WERI-Rb-1 (cell line): ENCODE measurements around the gene FURIN.

Experiments
- DNase-seq: peaks from one replicate; pipeline ENCODE4 v3.0.0-alpha.2; 2020
- H3K27ac ChIP-seq: fragments of 250-450 bp; sonication (Bioruptor Pico); 2 replicates; pipeline ENCODE4 v1.5.1; 2020; ENCODE audit warnings: mild to moderate bottlenecking, moderate library complexity
- H3K27me3 ChIP-seq: fragments of 250-450 bp; sonication (Bioruptor Pico); 2 replicates; pipeline ENCODE4 v1.5.1; 2021; ENCODE audit warnings: mild to moderate bottlenecking, low read depth, moderate library complexity; ENCODE audit not compliant: insufficient read depth, severe bottlenecking
- H3K36me3 ChIP-seq: fragments of 250-450 bp; sonication (Bioruptor Pico); 2 replicates; pipeline ENCODE4 v1.5.1; 2020; ENCODE audit warnings: mild to moderate bottlenecking, moderate library complexity
- H3K4me3 ChIP-seq: 2 replicates; pipeline ENCODE4 v1.5.1; 2011; ENCODE audit warnings: low read depth, mild to moderate bottlenecking, control low read depth, low read length
- H3K9me3 ChIP-seq: fragments of 250-450 bp; sonication (Bioruptor Pico); 2 replicates; pipeline ENCODE4 v1.5.1; 2021; ENCODE audit warnings: mild to moderate bottlenecking, moderate library complexity; ENCODE audit not compliant: severe bottlenecking
- TF ChIP-seq, protein P1 (sequence below): IDR thresholded peaks from 2 replicates; pipeline ENCODE4 v1.5.1; 2011; ENCODE audit warnings: low read depth, mild to moderate bottlenecking, control low read depth, inconsistent platforms, low read length

FURIN gene

DNA sequence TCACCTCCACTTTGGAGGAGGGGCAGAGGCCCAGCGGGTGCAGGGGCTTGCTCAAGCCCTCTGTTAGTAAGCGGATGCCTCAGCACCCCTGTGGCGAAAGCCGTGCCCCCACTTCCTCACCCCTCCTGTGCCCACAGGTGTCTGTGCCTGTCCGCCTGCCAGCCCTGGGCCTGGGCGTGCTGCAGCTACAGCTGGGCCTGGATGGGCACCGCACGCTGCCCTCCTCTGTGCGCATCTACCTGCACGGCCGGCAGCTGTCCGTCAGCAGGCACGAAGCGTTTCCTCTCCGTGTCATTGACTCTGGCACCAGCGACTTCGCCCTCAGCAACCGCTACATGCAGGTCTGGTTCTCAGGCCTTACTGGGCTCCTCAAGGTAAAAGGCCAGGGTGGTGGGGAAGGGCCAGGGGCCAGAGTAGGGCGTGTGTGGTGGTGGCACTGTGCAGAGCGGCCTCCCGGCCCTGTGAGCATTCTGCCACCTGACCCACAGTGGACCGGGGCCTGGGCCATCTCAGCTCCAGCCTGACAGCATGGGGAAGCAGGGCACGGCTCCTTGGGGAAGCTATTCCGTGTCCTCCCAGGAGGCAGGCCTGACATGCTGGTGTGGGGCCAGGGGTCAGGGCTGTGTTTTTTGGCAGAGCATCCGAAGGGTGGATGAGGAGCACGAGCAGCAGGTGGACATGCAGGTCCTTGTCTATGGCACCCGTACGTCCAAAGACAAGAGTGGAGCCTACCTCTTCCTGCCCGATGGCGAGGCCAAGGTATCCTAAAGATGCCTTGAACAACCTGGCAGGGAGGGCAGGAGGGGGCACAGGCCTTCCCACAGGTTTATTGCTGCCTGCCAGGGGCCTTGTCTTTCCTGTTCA lies 43.8 kb downstream of the FURIN start:
- Histone ChIP-seq H3K4me3 (no peak overlapping the region), H3K36me3 (no peaks in the 10 kb centered on the region), H3K27me3 (peaks cover 11% of the 10 kb centered on the region), H3K27ac (no peak overlapping the region), H3K9me3 (no peaks in the 10 kb centered on the region)
- no peak for DNase-seq
- TF ChIP-seq, protein P1, sequence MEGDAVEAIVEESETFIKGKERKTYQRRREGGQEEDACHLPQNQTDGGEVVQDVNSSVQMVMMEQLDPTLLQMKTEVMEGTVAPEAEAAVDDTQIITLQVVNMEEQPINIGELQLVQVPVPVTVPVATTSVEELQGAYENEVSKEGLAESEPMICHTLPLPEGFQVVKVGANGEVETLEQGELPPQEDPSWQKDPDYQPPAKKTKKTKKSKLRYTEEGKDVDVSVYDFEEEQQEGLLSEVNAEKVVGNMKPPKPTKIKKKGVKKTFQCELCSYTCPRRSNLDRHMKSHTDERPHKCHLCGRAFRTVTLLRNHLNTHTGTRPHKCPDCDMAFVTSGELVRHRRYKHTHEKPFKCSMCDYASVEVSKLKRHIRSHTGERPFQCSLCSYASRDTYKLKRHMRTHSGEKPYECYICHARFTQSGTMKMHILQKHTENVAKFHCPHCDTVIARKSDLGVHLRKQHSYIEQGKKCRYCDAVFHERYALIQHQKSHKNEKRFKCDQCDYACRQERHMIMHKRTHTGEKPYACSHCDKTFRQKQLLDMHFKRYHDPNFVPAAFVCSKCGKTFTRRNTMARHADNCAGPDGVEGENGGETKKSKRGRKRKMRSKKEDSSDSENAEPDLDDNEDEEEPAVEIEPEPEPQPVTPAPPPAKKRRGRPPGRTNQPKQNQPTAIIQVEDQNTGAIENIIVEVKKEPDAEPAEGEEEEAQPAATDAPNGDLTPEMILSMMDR: no peak

DNA sequence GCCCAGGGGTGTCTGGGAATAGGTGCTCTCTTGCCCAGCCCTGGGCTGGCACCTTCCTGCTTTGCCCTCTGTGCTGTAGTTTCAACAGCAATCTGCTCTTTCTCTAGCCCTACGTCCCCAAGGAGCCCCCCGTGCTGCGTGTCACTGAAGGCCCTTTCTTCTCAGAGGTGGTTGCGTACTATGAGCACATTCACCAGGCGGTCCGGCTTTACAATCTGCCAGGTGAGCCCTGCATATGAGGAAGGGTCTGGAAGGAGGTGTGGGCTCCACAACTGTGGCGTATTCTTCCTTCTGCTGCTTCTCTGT lies 44.3 kb downstream of the FURIN start:
- H3K4me3 ChIP-seq: no peak overlapping the region
- H3K9me3 ChIP-seq: no peaks in the 10 kb centered on the region
- TF ChIP-seq, protein P1: no peak
- no peak for DNase-seq
- H3K27me3 ChIP-seq: peaks cover 5% of the 10 kb centered on the region
- H3K36me3 ChIP-seq: no peaks in the 10 kb centered on the region
- no peak overlapping the region for H3K27ac ChIP-seq

DNA sequence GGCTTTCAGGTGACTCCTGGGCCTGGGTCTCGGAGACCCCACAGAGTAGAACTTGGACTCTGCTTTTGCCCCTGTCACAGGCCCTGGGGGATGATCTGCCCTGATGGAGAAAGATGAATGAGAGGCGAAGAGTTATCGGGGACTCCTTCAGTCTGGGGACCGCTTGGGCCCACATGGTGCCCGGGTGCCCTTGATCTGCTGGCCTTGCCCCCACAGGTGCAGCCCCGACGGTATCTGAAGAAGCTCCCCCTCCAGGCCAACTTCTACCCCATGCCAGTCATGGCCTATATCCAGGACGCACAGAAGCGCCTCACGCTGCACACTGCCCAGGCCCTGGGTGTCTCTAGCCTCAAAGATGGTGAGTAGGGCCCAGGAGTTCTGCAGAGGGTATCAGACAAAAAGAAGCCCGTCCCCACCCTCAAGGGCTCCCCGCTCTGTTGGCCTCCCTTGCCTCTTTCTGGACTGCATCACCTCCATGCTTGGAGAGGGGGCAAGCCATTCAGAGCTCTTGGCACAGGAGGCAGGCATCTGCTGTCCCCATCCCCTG lies 45.1 kb downstream of the FURIN start:
- TF ChIP-seq, protein P1: no peak
- Histone ChIP-seq H3K27me3 (no peaks in the 10 kb centered on the region), H3K27ac (no peak overlapping the region), H3K9me3 (no peaks in the 10 kb centered on the region), H3K4me3 (no peak overlapping the region), H3K36me3 (no peaks in the 10 kb centered on the region)
- DNase-seq: no peak

DNA sequence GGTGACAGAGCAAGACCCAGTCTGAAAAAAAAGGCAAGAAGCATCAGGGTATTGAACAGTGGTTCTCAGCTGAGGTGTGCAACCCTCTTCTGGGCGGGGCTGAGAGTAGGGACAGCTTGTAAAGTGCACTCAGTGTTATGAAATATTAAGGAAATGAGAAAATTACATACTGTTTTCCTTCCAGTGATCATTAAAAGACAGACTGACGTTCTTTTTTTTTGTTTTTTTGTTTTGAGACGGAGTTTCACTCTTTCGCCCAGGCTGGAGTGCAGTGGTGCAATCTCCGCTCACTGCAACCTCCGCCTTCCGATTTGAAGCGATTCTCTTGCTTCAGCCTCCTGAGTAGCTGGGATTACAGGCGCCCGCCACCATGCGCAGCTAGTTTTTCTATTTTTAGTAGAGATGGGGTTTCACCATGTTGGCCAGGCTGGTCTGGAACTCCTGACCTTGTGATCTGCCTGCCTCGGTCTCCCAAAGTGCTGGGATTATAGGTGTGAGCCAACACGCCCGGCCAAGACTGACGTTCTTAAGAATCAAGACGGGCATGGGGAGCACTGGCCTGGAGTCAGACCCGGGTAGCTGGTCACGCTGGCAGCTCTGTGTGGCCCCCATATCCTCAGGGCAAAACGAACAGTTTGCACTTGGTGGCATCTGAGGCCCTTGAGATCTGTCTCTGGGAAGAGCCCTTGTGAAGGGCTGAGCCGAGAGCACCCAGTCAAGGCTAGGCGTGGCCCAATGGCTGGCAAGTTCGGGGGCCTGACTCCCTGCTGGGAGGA lies 46.1 kb downstream of the FURIN start:
- no peak overlapping the region for H3K4me3 ChIP-seq
- no peak for DNase-seq
- TF ChIP-seq, protein P1: no peak
- H3K27ac ChIP-seq: no peak overlapping the region
- no peaks in the 10 kb centered on the region for H3K9me3 ChIP-seq
- H3K27me3 ChIP-seq: no peaks in the 10 kb centered on the region
- no peaks in the 10 kb centered on the region; the same call in 1 of the 2 replicates for H3K36me3 ChIP-seq

DNA sequence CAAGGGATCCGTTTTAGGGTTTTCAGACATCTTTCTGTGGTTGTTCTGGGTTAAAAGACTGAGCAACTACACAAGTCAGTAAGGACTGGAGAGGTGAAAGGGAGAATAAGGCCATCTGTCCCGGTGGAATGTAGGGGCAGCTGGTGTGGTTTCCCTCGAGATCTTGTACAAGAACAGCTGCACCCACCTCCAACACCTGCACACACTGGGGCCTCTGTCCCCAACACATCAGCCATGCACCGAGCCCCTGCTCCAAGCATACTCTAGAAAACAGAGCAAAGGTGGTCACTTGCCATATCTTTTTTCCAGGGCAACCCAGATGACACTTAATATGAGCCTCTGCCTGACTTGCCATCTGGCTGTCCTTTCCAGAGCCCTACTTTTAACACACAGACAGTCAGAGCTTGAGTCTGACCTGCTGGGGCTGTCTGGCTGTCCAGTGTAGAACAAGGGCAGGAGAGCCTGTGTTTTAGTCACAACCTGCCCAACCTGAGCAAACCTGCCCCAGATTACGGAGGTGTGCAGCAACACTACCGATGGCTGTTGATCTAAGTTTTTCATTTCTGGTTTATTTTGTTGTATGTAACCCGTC lies 46.9 kb downstream of the FURIN start:
- TF ChIP-seq, protein P1: no peak
- DNase-seq: no peak
- H3K27me3 ChIP-seq: no peaks in the 10 kb centered on the region
- no peaks in the 10 kb centered on the region; the same call in 1 of the 2 replicates for H3K36me3 ChIP-seq
- no peak overlapping the region for H3K4me3 ChIP-seq
- no peak overlapping the region for H3K27ac ChIP-seq
- H3K9me3 ChIP-seq: no peaks in the 10 kb centered on the region
